HepG2 (cell line): Measurements from ENCODE around the gene POU5F1. TPM values are rescaled to one million over a fixed set of nuclear protein-coding genes. Genes with fewer than 3 reads are reported as not detected.
A peak's percentile ranks its signal among the peaks of the same experiment; 100 is the strongest.

ENCODE experiments used
- ATAC-seq: fragments of 200-7000 bp; cut with Tn5 transposase; 3 replicates; pipeline ENCODE4 v1.9.1; 2020; ENCODE audit warnings: mild to moderate bottlenecking, moderate library complexity
- BruUV-seq: library from RNA; stranded (reverse); fragments of 400-500 nt; replicated peaks from 2 replicates; lab custom pipeline; 2021; lab: Mats Ljungman, UMichigan
- CTCF ChIA-PET: fragments of 300-600 bp; formaldehyde crosslinking; extraction: SDS; loops from one replicate; lab custom pipeline; 2021; ENCODE audit warnings: low total read pairs, inconsistent platforms, low intra/inter-chr PET ratio; lab: Yijun Ruan, JAX
- POLR2A ChIA-PET: fragments of 350-600 bp; sonication (Branson Sonifier 250); formaldehyde crosslinking; loops from one replicate; lab custom pipeline; 2020; ENCODE audit warnings: antibody characterized with exemption, inconsistent platforms; lab: Yijun Ruan, JAX
- DNase-seq: peaks from one replicate; pipeline ENCODE4 v3.0.0-alpha.2; 2015; ENCODE audit warnings: low spot score
- FAIRE-seq: peaks from 3 replicates; lab custom pipeline; 2011; peaks lifted over from hg19 to GRCh38; lab: Jason Lieb, UNC
- H2AFZ ChIP-seq: one replicate; pipeline ENCODE4 v1.6.1; 2011; ENCODE audit warnings: low read length, inconsistent platforms
- H3K27ac ChIP-seq: fragments of 300-600 bp; 3 replicates; pipeline ENCODE4 v1.8.0; 2011; ENCODE audit warnings: mixed run types, mild to moderate bottlenecking, mixed read lengths, low read length, inconsistent platforms; ENCODE audit not compliant: insufficient read depth; ENCODE audit errors: extremely low read length
- H3K27me3 ChIP-seq, 2 experiments: fragments of 200-600 bp in 1 of 2; 2 replicates in 1 of 2; 3 replicates in 1 of 2; pipeline versions ENCODE4 v1.6.0 to v1.8.0; 2011; ENCODE audit warnings: low read length in 2 of 2, mild to moderate bottlenecking in 2 of 2, moderate library complexity in 2 of 2, inconsistent platforms in 1 of 2; ENCODE audit not compliant: insufficient read depth in 2 of 2, control insufficient read depth in 1 of 2
- H3K36me3 ChIP-seq, 2 experiments: fragments of 200-600 bp in 1 of 2; replicated peaks in 1 of 2; 2 replicates in 1 of 2; 3 replicates in 1 of 2; pipeline versions ENCODE4 v1.5.1 to v1.8.0; 2011; ENCODE audit warnings: low read length in 2 of 2, inconsistent platforms in 1 of 2; ENCODE audit not compliant: insufficient read depth in 2 of 2, control insufficient read depth in 1 of 2
- H3K4me1 ChIP-seq: 2 replicates; pipeline ENCODE4 v1.5.1; 2012; ENCODE audit warnings: low read length, inconsistent platforms; ENCODE audit not compliant: insufficient read depth
- H3K4me2 ChIP-seq: 2 replicates; pipeline ENCODE4 v1.6.0; 2011; ENCODE audit warnings: low read depth, low read length, inconsistent platforms
- H3K4me3 ChIP-seq, 3 experiments: fragments of 200-600 bp in 1 of 3; sonication (generic), shearing (Covaris generic) in 1 of 3; replicated peaks in 1 of 3; 2 replicates each; pipeline ENCODE4 v1.5.1; 2011 to 2016; ENCODE audit warnings: low read length in 3 of 3, inconsistent platforms in 2 of 3, low read depth in 2 of 3, mild to moderate bottlenecking in 2 of 3, control low read depth in 1 of 3, mixed read lengths in 1 of 3; ENCODE audit not compliant: insufficient read depth in 1 of 3
- H3K79me2 ChIP-seq: one replicate; pipeline ENCODE4 v1.6.1; 2011; ENCODE audit warnings: low read length, inconsistent platforms; ENCODE audit not compliant: insufficient read depth
- H3K9ac ChIP-seq: 2 replicates; pipeline ENCODE4 v1.6.0; 2011; ENCODE audit warnings: mild to moderate bottlenecking, low read depth, low read length, inconsistent platforms; ENCODE audit not compliant: insufficient read depth
- H3K9me3 ChIP-seq: 2 replicates; pipeline ENCODE4 v1.5.1; 2012; ENCODE audit warnings: mild to moderate bottlenecking, low read length
- H4K20me1 ChIP-seq: 2 replicates; pipeline ENCODE4 v1.6.0; 2011; ENCODE audit warnings: inconsistent platforms, mild to moderate bottlenecking, low read length, moderate library complexity; ENCODE audit not compliant: insufficient read depth
- KLF12 ChIP-seq: sonication (generic); formaldehyde crosslinking; IDR thresholded peaks from 2 replicates; pipeline ENCODE4 v1.4.0; 2020; ENCODE audit warnings: missing genetic modification reagents, borderline replicate concordance
- MTF2 ChIP-seq: sonication (generic); formaldehyde crosslinking; IDR thresholded peaks from 2 replicates; pipeline ENCODE4 v1.5.0; 2020; ENCODE audit warnings: missing genetic modification reagents, borderline replicate concordance
- ZNF253 ChIP-seq: sonication (generic); formaldehyde crosslinking; IDR thresholded peaks from 2 replicates; pipeline ENCODE4 v1.8.0; 2022; ENCODE audit warnings: mild to moderate bottlenecking, missing genetic modification reagents, borderline replicate concordance
- ZNF672 ChIP-seq: sonication (generic); formaldehyde crosslinking; IDR thresholded peaks from 2 replicates; pipeline ENCODE4 v1.8.1; 2022; ENCODE audit warnings: missing genetic modification reagents
- ZNF749 ChIP-seq: sonication (generic); formaldehyde crosslinking; IDR thresholded peaks from 2 replicates; pipeline ENCODE4 v1.8.0; 2022; ENCODE audit warnings: mild to moderate bottlenecking, missing genetic modification reagents, moderate library complexity, borderline replicate concordance
- WGBS: methylation state at CpG from one replicate; pipeline ENCODE4 v1.1.6; 2017; ENCODE audit warnings: low lambda C conversion rate; 5-methylcytosine and 5-hydroxymethylcytosine counted together
- in situ Hi-C: cut with HindIII; loops from 2 replicates; pipeline ENCODE4 v1.10.0; 2017; ENCODE audit warnings: low pct_unique_long_range_greater_than_20kb; ENCODE audit not compliant: extremely low pct_ligation_motif_present
- intact Hi-C: fragments of 100-400 bp; cut with micrococcal nuclease; formaldehyde crosslinking; loops from one replicate; pipeline ENCODE4 v1.10.0; 2022; ENCODE audit not compliant: unreplicated experiment
- polyA plus RNA-seq, 8 experiments: library from polyadenylated mRNA; depleted of rRNA in 3 of 8; stranded (reverse) in 7 of 8; unstranded in 1 of 8; fragments of >200 nt; fragmentation: Illumina TruSeq in 4 of 8; extraction: Trizol in 4 of 8; gene quantifications; 2 replicates each; pipeline versions ENCODE4 v1.2.1 to v1.2.3, GENCODE V29; 2011 to 2016; ENCODE audit warnings: low read depth in 4 of 8, missing spikeins in 1 of 8, mixed read lengths in 1 of 8; ENCODE audit not compliant: insufficient read depth in 1 of 8
- total RNA-seq, 5 experiments: library from RNA; depleted of rRNA; stranded (reverse); fragments of >200 nt; fragmentation: Illumina TruSeq; extraction: Trizol; gene quantifications; 2 replicates each; pipeline ENCODE4 v1.2.3, GENCODE V29; 2016; ENCODE audit warnings: low read depth in 1 of 5
- TF ChIP-seq, protein P1 (sequence below): sonication (generic); formaldehyde crosslinking; IDR thresholded peaks from 2 replicates; pipeline ENCODE4 v1.4.0; 2020; ENCODE audit warnings: missing genetic modification reagents

POU5F1 gene
- total and polyA plus RNA-seq, 2 of the 13 experiments (the other 11 are each of a cell fraction or from before 2014, with no cell fraction given): 2.5 to 7.2 TPM

DNA sequence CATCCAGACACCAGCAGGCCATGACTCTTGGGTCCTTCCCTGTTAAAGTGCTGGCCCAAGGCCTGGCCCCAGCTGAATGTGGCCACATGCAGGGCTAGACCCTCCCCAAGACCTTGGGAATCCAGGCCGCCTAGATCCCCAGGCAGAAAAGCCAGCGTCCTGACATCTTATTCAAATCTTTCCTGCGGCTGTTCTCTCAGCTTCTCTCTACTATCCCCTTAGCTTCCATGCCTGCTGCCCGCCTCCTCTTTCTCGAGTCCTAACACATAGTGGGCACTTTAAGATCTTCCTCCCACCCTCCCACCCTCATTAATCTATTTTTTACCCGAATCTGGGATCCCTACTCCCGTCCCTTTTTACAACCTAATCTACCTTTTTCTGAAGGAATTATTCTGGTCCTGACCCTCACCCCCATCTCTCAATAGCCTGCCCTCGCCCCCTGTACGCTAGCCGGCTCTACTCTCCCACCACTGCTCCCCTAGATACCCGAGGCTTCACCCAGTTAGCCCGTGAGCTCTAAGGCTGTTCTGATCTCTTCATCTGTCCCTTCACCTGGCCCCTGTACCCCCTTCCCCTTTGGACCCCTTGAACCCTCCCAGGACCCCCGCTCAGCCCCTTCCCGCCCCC is 12.9 kb downstream of the POU5F1 start, which contains the start of gene CCHCR1 (continued):
- TF ChIP-seq, protein P1, sequence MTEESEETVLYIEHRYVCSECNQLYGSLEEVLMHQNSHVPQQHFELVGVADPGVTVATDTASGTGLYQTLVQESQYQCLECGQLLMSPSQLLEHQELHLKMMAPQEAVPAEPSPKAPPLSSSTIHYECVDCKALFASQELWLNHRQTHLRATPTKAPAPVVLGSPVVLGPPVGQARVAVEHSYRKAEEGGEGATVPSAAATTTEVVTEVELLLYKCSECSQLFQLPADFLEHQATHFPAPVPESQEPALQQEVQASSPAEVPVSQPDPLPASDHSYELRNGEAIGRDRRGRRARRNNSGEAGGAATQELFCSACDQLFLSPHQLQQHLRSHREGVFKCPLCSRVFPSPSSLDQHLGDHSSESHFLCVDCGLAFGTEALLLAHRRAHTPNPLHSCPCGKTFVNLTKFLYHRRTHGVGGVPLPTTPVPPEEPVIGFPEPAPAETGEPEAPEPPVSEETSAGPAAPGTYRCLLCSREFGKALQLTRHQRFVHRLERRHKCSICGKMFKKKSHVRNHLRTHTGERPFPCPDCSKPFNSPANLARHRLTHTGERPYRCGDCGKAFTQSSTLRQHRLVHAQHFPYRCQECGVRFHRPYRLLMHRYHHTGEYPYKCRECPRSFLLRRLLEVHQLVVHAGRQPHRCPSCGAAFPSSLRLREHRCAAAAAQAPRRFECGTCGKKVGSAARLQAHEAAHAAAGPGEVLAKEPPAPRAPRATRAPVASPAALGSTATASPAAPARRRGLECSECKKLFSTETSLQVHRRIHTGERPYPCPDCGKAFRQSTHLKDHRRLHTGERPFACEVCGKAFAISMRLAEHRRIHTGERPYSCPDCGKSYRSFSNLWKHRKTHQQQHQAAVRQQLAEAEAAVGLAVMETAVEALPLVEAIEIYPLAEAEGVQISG (CRISPR knock-in tag): peak; percentile 17; the same call in 1 of the 2 replicates
- no peak for TF ChIP-seq ZNF253
- TF ChIP-seq ZNF749: no peak
- no peak for TF ChIP-seq MTF2 (CRISPR knock-in tag)
- no peak for TF ChIP-seq ZNF672 (CRISPR knock-in tag)

DNA sequence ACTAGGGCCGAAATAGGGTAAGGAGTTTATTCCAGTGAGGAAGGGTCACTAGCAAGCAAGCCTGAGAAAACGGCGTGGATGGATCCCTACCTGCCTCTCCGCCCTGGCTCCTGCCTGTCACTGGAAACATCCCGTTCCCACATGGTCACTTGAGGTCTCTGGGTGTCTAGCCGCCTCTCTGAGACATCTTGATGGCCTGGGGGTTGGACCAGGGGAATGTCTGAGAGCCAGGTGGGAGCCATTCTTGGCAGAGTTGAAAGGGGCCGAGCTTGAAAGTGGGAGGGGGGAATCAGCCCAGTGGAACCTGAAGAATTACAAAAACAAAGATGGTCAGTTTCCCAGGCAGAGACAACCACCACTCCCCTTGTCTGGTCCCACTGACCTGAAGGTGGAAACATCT is 13.8 kb downstream of the POU5F1 start:
- ATAC-seq (no peak), FAIRE-seq (no peak), DNase-seq (no peak)
- in situ Hi-C loops (no loop called here), intact Hi-C loops (no loop called here)
- WGBS: 96% methylated on average over 7 of the region's 7 CpGs
- no peaks in the 10 kb centered on the region for H3K27me3 ChIP-seq
- H3K9me3 ChIP-seq: no peaks in the 10 kb centered on the region
- peaks cover 30% of the 10 kb centered on the region for H3K4me1 ChIP-seq
- H3K36me3 ChIP-seq: peaks cover 1 to 18% of the 10 kb centered on the region in 2 experiments; a peak in 4 of 5 replicates
- no peaks in the 10 kb centered on the region for H4K20me1 ChIP-seq
- CTCF ChIA-PET: no interaction called here
- H3K4me3 ChIP-seq: peak overlapping the region in 1 of 3 experiments; percentile 90; a peak in 1 of 6 replicates
- TF ChIP-seq KLF12 (CRISPR knock-in tag): no peak
- peak overlapping the region; percentile 99; the same call in 1 of the 2 replicates for H3K4me2 ChIP-seq
- H3K9ac ChIP-seq: no peak overlapping the region
- no peaks in the 10 kb centered on the region for H3K79me2 ChIP-seq
- H2AFZ ChIP-seq: no peak overlapping the region
- POLR2A ChIA-PET: no interaction called here
- no TSS peak for BruUV-seq
- H3K27ac ChIP-seq: no peak overlapping the region
